Inferior parietal cortex (tissue), 1 donor: ENCODE measurements around the gene STN1.

Experiments used
- DNase-seq: peaks from one replicate; pipeline ENCODE4 v3.0.0-alpha.2; 2016; ENCODE audit errors: extremely low spot score

The STN1 gene

GRCh38 chr10:103843854-103844570 lies 74.0 kb downstream of the STN1 start:
- no peak for DNase-seq

GRCh38 chr10:103843045-103843444 lies 74.9 kb downstream of the STN1 start:
- DNase-seq = no peak

GRCh38 chr10:103842605-103843004 lies 75.4 kb downstream of the STN1 start:
- no peak for DNase-seq

- no peak for DNase-seq
Observed at GRCh38 chr10:103841519-103841918, 76.5 kb downstream of the STN1 start.

GRCh38 chr10:103840740-103841070 lies 77.3 kb downstream of the STN1 start:
- DNase-seq = no peak

GRCh38 chr10:103839872-103840739 lies 77.9 kb downstream of the STN1 start:
- no peak for DNase-seq

- DNase-seq = no peak
Observed at GRCh38 chr10:103839519-103839871, 78.5 kb downstream of the STN1 start.

- DNase-seq = no peak
Observed at GRCh38 chr10:103838862-103839518, 79.0 kb downstream of the STN1 start.

GRCh38 chr10:103838070-103838395 lies 80.0 kb downstream of the STN1 start:
- DNase-seq = no peak

GRCh38 chr10:103837370-103838069 lies 80.5 kb downstream of the STN1 start:
- DNase-seq = no peak

- DNase-seq = no peak
Observed at GRCh38 chr10:103836861-103837260, 81.1 kb downstream of the STN1 start.

- DNase-seq = no peak
Observed at GRCh38 chr10:103836273-103836672, 81.7 kb downstream of the STN1 start.

- DNase-seq = no peak
Observed at GRCh38 chr10:103835096-103836050, 82.6 kb downstream of the STN1 start.

- DNase-seq = no peak
Observed at GRCh38 chr10:103834436-103835095, 83.4 kb downstream of the STN1 start.

GRCh38 chr10:103833731-103834365 lies 84.1 kb downstream of the STN1 start:
- DNase-seq = no peak

- no peak for DNase-seq
Observed at GRCh38 chr10:103832806-103833205, 85.2 kb downstream of the STN1 start.
